Activated CD4-positive, alpha-beta T cell treated with anti-CD3 and anti-CD28 coated beads for 4 hours (primary cell): Measurements from ENCODE around the gene TEX28.
A peak's percentile ranks its signal among the peaks of the same experiment; 100 is the strongest.
"Not testable (repeated sequence)": the region's sequence is repeated elsewhere in the genome, so short reads cannot be mapped to it uniquely, and the experiment has no call there.

Experiments
- DNase-seq, 2 donors: peaks; one replicate each; pipeline ENCODE4 v3.0.0-alpha.2; 2020

The TEX28 gene

GRCh38 chrX:154310616-154311536 is 16.0 kb upstream of the TEX28 start:
- no peak for DNase-seq

DNA sequence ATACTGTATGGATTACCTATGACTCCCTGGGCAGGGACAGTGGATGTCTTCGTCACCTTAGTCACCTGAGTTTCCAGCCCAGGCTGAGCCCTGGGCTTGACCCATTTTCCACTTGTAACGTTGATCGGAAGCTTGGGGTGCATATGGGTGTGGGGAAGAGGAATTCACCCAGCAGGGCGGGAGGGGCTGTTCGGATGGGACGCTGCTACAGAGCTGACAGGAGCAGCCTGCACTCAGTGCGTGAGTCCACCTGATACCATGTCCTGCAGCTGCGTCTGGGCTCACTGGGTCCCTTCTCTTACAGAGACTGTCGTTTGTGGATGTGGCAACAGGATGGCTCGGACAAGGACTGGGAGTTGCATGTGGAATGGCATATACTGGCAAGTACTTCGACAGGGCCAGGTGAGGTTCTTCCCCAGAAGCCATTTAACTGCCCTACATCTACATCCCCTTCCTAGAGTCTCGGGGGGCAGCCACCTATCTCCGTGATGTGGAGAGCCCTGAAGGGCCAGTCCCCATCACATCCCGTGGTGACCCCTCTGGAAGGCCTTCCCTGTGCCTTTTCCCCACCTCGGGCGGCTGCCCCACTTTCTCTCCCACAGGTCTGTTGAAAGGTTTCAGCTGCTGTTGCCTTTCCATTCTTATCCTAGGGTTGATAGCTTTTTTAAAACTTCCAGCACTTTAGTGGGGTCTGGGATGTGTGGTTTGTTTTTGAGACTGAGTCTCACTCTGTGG is 14.3 kb upstream of the TEX28 start:
- DNase-seq = no peak

- peak; percentile 62 to 85 for DNase-seq
These were observed 13.4 kb upstream of the TEX28 start for GRCh38 chrX:154308108-154308946.

GRCh38 chrX:154307202-154307601 is 12.3 kb upstream of the TEX28 start:
- DNase-seq = no peak

GRCh38 chrX:154305541-154306205 is 10.7 kb upstream of the TEX28 start:
- no peak for DNase-seq

GRCh38 chrX:154304846-154305245 is 9.9 kb upstream of the TEX28 start:
- no peak for DNase-seq

DNA sequence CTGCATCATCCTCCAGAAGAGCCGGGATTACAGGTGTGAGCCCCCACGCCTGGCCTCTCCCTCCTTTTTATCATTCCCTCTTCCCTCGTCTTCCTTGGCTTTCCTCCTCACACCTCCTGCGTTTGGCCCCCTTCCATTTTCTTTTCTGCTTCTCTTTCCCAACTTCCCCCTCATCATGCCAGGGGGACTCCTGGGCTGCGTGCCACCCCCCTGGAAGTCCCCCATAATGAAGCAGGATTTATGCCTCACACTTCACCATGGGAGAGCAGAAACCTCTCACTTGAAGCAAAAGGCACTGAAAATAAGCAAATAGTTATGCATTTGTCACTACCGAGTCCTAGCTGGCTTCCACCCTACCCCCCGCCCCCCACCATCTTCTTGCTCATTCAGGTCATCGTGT is 8.6 kb upstream of the TEX28 start:
- DNase-seq = no peak

- DNase-seq = not testable (repeated sequence)
These were observed 8.1 kb upstream of the TEX28 start for GRCh38 chrX:154302998-154303397.

GRCh38 chrX:154300816-154301215 is 5.9 kb upstream of the TEX28 start:
- DNase-seq = no peak

- no peak for DNase-seq
These were observed 3.4 kb upstream of the TEX28 start for GRCh38 chrX:154298312-154298711.

- no peak for DNase-seq
These were observed 1.8 kb upstream of the TEX28 start for GRCh38 chrX:154296731-154297130.

DNA sequence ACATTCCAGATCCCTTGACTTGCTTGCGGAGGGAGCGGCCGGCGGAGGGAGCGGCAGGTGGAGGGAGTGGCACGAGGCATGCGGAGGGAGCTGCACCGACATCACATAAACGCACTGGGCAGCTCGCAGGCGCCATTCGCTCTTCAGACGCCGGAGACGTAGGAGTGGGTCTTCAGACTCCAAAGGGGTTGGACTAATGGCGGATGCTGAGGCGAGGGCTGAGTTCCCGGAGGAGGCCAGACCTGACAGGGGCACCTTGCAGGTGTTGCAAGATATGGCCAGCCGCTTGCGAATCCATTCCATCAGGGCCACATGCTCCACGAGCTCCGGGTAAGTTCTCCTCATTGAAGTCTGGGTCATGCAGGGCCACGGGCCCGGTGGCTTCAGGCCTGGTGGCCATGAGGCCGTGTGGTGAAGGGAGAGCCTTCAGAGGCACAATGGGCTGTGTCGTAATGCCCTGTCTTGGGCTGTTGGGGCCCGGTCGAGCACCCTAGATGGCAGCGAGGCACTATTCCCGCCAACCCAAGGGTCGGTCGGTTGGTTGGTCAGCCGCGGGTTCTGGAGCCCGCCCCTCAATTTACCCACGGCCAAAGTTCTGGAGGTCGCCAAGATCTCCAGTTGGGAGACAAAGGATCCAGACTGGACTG is 863 bp upstream of the TEX28 start, which contains the start of gene TKTL1:
Gene TKTL1 (plus strand): TSS at position 132 of the 647 bp plus-strand sequence. CDS start 65 bp downstream, at position 197.
- no peak for DNase-seq

GRCh38 chrX:154286406-154286805 is 8.5 kb downstream of the TEX28 start:
- DNase-seq = not testable (repeated sequence)

DNA sequence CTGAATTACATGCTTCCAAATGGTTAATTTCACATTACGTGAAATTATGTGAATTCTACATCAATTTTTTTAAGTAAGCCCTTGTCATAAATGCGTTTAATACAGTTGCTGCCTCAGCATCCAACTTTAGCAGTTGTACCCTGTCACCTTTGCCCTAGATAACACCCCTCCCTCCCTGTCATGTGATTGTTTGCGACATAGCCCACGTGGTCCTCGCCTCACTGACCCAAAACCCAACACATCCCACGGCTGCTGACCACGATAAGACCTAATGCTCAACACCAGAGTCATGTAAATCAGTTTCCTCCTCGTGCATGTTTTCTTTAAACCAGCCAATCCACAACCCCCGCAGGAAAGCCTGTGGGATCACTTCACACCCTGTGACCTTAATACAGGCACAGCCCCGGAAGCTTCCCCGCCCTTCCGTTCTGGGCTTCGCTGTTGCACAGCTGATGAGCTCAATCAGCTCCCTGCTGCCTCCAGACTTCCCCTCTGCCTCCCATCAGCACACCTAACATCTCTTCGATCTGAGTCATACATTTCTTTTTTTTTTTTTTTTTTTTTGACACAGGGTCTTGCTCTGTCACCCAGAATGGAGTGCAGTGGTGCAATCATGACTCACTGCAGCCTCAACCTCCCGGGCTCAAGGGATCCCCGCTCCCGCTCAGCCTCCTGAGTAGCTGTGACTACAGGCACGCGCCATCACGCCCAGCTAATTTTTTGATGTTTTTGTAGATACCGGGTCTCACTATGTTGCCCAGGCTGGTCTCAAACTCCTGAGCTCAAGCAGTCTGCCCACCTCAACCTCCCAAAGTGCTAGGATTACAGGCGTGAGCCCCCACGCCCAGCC is 10.2 kb downstream of the TEX28 start:
- not testable (repeated sequence) for DNase-seq

DNA sequence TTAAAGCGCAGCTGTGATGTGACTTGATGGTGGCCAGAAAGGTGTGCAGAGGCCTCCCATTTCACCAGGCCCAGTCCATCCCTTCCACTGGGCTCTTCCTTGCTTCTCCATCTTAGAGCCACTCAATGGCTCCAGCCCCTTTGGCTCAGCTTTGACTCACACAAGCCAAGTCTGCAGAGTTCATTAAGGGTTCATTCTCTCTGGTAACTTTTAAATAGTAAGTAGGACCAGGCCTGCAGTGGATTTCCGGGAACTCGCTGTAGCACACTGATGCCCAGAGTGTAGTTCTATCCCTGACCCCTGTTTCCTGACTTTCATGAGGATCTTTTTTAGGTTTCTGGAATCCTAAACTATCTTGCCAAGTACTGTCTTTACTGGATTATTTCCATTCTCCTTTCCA is 25.7 kb downstream of the TEX28 start:
- DNase-seq = not testable (repeated sequence)

GRCh38 chrX:154263072-154263471 is 31.9 kb downstream of the TEX28 start:
- DNase-seq = not testable (repeated sequence)

- DNase-seq = not testable (repeated sequence)
These were observed 36.2 kb downstream of the TEX28 start for GRCh38 chrX:154258711-154259110.

- not testable (repeated sequence) for DNase-seq
These were observed 37.6 kb downstream of the TEX28 start, which contains the start of gene OPN1MW3 for GRCh38 chrX:154257282-154257681. Gene OPN1MW3, plus strand, starts transcription at chrX:154257582. Its CDS starts 38 bp downstream, at chrX:154257620.

DNA sequence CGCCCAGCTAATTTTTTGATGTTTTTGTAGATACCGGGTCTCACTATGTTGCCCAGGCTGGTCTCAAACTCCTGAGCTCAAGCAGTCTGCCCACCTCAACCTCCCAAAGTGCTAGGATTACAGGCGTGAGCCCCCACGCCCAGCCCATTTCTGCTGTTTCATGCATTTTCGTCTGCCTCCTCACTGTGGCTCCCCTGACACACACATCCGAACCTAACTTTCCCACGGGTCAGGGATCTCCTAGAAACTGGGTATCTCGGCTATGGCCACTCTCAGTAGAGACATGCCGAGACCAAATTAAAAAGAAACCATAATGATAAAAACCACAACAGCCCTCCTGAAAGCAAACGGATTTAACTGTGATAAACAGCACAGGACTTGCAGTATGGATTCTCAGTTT is 46.8 kb downstream of the TEX28 start:
- DNase-seq = not testable (repeated sequence)

GRCh38 chrX:154247377-154248045 is 47.4 kb downstream of the TEX28 start:
- not testable (repeated sequence) for DNase-seq
